HG02938 (cell line): ENCODE data around the gene ACVR2B.
"Not testable (repeated sequence)": the region's sequence is repeated elsewhere in the genome, so short reads cannot be mapped to it uniquely, and the experiment has no call there.

Experiments used
- ATAC-seq: cut with Tn5 transposase; IDR thresholded peaks from one replicate; pipeline ENCODE4 v1.9.1; 2021; ENCODE audit warnings: mild to moderate bottlenecking, moderate library complexity; ENCODE audit not compliant: unreplicated experiment

The ACVR2B gene

GRCh38 chr3:38453075-38453912 lies at the start of gene ACVR2B:
ACVR2B (plus strand) TSS chr3:38453890; CDS start chr3:38454323, 433 bp downstream.
- ATAC-seq, result peak; percentile 29

- no peak for ATAC-seq
Observed at GRCh38 chr3:38404286-38404685, 49.4 kb upstream of the ACVR2B start.

GRCh38 chr3:38411591-38411990 lies 42.1 kb upstream of the ACVR2B start:
- ATAC-seq, result no peak

GRCh38 chr3:38420758-38421157 lies 32.9 kb upstream of the ACVR2B start:
- not testable (repeated sequence) for ATAC-seq

GRCh38 chr3:38421679-38422336 lies 31.9 kb upstream of the ACVR2B start:
- no peak for ATAC-seq

GRCh38 chr3:38426798-38427426 lies 26.8 kb upstream of the ACVR2B start:
- not testable (repeated sequence) for ATAC-seq

- ATAC-seq, result not testable (repeated sequence)
Observed at GRCh38 chr3:38432871-38433658, 20.6 kb upstream of the ACVR2B start.

GRCh38 chr3:38433661-38434060 lies 20.0 kb upstream of the ACVR2B start:
- ATAC-seq, result not testable (repeated sequence)

- not testable (repeated sequence) for ATAC-seq
Observed at GRCh38 chr3:38438436-38439069, 15.1 kb upstream of the ACVR2B start.

- ATAC-seq, result not testable (repeated sequence)
Observed at GRCh38 chr3:38443205-38443604, 10.5 kb upstream of the ACVR2B start.

- no peak for ATAC-seq
Observed at GRCh38 chr3:38446085-38446686, 7.5 kb upstream of the ACVR2B start.

GRCh38 chr3:38446812-38447211 lies 6.9 kb upstream of the ACVR2B start:
- no peak for ATAC-seq

GRCh38 chr3:38450853-38451252 lies 2.8 kb upstream of the ACVR2B start:
- ATAC-seq, result no peak

- no peak for ATAC-seq
Observed at GRCh38 chr3:38453913-38454177, 155 bp downstream of the ACVR2B start.

GRCh38 chr3:38454178-38454883 lies 641 bp downstream of the ACVR2B start:
- ATAC-seq, result peak; percentile 27

GRCh38 chr3:38454884-38455638 lies 1.4 kb downstream of the ACVR2B start:
- peak; percentile 16 for ATAC-seq

GRCh38 chr3:38455639-38456430 lies 2.1 kb downstream of the ACVR2B start:
- peak; percentile 34 for ATAC-seq
